Dermis blood vessel endothelial cell (primary cell): ENCODE measurements around the gene PDIA6. TPM values are rescaled to one million over a fixed set of nuclear protein-coding genes. Genes with fewer than 3 reads are reported as not detected.
"Not testable (repeated sequence)": the region's sequence is repeated elsewhere in the genome, so short reads cannot be mapped to it uniquely, and the experiment has no call there.

Source experiments
- DNase-seq: peaks from one replicate; pipeline ENCODE4 v3.0.0; 2010
- total RNA-seq: library from RNA; depleted of rRNA; stranded (reverse); fragments of >200 nt; gene quantifications from 2 replicates; pipeline ENCODE4 v1.2.3, GENCODE V29; 2014

Gene PDIA6
- total RNA-seq, 1 donor from 2014 or later: 472 TPM

DNA sequence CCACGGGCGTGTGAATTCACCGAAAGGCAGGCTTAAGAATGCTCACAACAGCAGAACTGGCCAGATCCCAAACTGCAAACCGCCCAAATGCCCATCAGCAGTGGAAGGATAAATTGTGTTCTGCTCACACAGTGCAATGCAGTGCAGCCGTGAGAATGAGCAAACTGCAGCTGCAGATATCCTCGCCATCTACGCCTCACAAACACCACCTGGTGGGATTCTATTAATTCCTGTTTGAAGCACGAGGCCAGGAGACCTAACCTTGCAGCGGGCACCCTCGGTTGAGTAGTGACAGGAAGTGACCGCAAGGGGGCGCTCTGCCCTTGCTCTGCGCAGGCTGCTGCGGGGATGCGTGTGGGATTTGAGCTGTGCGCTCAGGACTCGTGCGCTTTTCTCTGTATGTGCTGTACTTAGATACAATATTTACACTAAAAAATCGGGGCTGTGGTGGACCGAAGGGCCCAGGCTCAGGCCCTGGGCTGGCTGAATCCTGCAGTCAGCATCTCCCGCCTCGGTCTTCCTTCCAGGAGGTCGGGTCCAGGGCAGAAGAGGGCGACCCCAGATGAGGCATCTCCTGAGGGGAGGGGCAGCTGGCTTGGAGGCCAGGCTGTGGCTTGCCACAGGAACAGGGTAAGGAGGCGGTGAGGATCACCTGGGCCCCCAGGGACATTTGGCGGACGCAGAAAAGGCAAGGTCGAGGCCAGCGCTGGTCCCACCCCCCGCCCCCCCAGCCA is 19.8 kb upstream of the PDIA6 start:
- peak; percentile 90 for DNase-seq

DNA sequence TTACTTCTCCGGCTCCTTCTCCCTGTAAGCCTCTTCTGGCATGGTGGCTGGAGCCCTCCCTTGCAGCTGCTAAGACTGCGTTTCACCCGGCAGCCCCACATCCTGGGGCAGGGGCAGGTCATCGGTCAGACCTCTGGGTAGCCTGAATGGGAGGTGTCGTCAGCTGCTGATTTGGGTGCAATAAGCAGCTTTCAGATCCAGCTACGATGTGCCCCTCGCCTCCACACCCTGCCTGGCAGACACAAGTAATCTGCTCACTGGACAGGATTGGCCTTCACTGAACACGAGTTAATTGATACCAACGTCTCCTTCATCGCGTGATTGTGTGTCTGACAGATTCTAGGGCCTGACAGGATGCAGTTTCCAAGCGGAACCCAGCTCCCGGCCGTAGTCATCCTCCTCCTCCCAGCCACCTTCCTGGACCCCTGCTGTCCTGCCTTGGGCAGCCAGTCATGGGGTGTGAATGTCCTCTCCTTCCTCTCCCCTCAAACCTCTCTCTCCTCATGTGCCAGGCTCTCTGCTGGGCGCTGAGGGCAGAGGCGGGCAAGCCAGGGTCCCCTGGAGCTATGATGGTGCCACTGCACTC is 18.9 kb upstream of the PDIA6 start:
- peak; percentile 34 for DNase-seq

DNA sequence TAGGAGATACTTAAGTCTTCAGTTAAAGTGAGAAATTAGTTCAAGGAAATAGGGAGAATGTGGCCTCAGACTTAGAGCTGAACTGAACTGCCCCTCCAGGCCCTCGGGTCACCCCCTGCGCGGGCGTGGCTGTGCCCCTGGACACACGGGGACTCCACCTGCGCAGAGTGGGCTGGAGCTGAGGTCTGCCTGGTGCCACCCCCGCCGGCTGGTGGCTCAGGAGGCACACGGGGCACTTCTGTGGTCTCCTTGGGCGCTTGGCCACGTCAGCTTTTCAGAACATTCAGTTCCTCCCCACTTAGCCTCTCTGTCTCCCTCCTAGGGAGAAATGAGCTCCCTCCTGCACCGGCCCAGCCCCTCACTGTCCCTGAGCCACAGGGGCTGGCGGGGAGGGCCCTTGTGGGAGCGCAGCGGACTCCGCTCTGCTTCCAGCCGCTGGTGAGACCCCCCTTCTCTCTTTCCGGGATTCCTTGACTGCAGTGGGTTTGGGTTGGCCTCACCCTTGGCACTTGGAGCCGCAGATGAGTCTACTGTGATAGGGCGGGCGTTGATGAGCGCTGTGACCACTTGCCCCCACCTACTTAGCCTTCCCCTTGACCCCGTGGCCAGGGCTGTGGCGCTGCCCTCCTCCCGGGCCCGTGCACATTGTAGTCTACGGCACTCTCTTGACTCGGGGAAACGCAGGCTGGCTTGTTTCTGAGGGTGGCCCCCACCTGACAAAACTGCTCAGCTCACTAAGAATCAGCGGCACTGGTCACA is 18.2 kb upstream of the PDIA6 start:
- no peak for DNase-seq

DNA sequence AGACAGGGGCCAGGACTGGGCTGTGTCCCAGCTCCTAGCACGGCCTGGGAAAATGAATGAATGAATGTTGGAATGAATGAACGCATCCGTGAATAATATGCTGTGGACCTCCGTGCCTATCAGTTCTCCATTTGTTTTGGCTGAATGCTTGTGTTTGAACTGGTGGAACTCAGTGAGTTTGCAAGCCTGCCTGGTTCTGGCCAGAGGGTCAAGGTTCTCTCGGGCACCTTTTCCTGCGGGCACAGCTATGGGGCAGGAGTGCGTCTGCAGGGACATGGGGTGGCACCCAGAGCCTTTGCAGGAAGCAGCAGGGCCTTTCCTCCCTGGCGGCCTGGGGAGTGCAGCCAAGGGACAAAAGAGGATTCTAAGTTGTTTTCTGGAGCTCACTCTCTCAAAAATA is 17.6 kb upstream of the PDIA6 start:
- no peak for DNase-seq

DNA sequence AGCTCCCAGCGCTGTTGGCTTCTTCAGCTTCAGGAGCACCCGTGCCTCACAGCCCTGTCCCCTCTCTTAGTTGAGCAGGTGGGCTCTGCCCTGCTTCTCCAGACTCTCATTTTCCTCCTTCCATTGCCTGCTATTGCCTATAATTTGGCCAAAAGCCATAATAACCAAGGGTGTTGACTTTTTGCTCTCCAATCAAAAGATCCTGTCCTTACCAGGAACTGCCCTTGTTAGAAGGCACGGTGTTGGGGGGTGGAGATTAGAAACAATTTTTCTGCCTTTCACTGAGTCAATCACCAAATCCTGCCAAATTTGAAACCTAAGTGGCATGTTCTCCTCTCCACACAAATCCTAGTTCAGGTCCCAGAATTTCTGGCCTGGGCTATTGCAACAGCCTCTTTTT is 16.7 kb upstream of the PDIA6 start:
- no peak for DNase-seq

DNA sequence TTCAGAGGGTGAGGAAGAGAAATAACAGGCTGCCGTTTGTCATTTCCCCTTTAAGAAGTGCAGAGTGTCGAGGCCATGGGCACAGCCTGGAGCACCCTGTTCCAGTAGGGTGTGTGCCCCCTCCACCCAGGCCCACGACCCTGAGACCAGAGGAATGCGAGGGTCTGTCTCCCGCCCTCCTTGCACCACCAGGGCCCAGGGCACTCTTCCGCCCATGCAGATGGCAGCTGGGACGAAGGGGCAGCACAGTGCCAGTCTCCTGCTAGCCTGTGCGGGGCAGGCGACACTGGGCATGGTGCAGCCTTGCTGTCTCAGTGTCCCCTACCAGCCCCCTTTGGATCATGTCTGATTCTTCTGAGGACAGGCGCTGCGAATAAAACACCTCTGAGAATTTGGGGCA is 15.8 kb upstream of the PDIA6 start:
- no peak for DNase-seq

DNA sequence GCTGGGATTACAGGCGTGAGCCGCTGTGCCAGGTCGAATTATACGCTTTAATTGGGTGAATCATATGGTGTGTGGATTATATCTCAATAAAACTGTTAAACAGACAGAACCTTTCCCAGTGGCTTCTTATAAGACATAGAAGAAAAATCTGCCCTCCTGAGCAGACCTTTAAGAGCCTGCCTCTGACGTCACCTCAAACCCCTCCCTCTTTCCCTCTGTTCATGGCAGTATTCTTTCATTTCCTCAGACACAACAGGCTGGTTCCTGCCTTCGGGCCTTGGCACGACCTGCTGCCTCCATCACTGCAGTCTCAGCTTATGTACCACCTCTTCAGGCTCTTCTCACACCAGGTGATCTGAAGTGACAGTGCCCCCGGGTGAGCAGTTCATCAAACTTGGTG is 14.0 kb upstream of the PDIA6 start:
- DNase-seq: no peak

DNA sequence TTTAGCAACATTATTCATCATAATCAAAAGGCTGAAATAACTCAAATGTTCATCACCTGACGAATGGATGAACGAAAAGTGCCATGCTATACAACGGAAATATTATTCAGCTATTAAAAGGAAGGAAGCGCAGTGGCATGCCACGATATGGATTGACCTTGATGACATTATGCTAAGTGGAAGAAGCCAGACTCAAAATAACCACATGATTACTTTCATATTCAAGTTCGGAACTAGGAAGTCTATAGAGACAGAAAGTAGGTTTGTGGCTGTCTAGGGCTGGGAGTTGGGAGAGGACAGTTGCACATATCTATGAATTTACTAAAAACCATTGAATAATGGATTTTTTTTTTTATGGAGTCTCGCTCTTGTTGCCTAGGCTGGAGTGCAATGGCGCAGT is 13.4 kb upstream of the PDIA6 start:
- no peak for DNase-seq

DNA sequence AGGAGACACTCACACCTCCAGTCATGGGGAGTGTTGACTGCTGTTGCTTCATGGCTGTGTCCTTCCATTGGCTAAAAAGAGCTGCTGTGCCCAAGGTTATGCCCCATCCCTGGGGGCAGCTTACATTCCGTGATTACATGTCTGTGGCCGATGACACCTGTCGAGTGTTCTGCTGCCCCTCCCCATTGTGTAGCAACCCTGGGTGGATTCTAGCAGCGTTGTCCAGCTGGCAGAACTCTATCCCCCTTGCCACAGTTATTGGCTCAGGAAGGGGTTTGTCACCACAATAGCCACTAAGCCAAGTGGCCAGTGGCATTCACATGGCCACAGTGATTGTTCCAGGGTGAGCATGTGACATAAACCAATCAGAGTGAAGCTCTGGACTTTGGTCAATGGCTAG is 11.6 kb upstream of the PDIA6 start:
- no peak for DNase-seq

DNA sequence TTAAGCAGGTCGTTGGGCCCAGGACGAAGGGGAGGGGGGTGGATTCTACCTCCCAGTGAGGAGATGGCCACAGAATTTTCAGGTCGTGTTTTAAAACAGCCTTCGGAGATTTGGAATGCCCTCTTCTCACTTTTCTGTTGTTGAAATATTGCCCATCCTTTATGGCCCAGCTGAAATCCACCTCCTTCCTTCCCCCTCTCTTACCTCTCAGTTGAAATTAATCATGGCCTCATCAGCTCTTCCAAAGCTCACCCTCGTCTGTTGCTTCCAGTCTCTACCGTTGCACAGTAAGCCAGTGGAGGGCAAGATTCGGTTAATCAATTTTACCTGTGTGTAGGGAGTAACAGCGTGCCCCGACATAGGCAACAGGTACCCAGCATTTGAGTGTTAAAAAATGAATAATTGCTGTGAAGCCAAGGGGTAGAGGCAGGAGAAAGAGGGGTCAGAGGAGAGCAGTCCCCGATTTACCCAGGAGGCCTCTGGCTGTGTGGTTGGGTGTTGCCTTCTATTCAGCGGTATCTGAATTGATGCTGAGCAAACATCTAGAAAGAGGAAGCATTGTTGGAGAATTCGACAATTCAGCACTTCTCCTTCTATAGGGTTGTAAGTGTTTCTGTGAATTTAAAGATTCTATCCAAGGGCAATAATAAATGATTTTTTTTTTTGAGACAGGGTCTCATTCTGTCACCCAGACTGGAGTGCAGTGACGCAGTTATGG is 8.6 kb upstream of the PDIA6 start:
- DNase-seq: no peak

DNA sequence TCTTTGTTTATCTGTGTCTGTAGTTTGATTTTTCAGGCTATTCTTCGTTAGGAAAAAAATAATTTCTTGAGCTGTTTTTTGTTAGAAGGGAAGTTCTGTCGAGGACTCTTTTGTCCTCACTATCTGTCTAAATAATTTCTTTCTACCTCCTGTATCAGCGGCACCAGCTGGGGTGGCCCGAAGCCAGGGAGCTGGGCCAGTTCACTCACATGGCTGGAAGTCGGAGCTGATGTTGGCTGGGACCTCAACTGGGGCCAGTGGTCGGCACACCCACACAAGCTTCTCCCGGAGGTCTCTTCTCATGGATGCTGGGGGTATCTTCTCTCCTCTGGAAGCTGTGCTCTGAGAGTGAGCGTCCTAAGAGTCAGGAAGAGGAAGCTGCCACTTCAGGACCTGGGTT is 8.0 kb upstream of the PDIA6 start:
- DNase-seq: no peak

DNA sequence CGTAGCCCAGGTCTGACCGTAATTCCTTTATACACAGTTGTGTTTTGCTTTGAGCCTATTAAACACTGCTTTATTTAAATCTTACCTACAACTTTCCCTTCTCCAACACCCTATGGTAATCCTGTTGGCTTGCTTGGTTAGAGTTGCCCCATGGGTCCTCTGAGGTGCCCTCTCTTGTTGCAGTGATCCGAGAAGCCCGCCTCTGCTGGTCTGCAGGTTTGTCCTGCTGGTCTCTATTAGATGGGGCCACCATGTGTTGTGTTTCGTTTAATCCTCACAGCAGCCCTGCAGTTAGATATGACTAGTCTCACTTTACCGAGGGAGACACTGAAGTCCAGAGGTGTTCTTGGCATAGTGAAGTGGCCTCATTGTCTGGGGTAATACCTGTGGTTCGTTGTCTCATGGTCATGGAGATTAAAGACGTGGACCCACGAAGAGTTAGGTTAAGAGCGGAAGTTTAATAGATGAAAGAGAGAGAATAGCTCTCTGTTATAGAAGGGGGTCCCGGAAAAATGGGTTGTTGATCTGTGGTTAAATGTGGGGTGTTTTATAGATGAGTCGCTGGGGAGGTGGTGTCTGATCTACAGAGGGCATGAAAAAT is 7.2 kb upstream of the PDIA6 start:
- no peak for DNase-seq

DNA sequence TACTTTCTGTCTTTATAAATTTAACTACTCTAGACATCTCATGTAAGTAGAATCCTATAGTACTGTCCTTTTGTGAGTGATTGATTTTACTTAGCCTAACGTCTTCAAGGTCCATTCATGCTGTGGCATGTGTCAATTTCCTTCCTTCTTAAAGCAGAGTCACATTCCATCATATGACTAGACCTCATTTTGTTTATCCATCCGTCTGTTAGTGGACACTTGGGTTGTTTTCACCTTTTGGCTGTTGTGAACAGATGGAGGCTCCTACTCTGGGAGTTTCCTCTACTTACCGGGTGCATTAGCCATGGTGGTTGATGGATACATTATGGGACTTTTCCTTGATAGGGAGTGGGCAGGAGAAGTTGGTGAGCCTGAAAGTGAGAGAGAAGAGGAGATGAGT is 6.4 kb upstream of the PDIA6 start:
- DNase-seq: peak; percentile 30

DNA sequence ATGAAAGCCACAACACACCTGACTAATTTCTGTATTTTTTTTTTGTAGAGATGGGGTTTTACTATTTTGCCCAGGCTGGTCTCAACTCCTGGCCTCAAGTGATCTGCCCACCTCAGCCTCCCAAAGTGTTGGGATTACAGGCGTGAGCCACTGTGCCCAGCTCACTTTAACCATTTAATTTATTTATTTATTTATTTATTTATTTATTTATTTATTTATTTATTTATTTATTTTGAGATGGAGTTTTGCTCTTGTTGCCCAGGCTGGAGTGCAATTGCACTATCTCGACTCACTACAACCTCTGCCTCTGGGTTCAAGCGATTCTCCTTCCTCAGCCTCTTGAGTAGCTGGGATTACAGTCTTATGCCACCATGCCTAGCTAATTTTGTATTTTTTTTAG is 5.7 kb upstream of the PDIA6 start:
- DNase-seq: not testable (repeated sequence)

DNA sequence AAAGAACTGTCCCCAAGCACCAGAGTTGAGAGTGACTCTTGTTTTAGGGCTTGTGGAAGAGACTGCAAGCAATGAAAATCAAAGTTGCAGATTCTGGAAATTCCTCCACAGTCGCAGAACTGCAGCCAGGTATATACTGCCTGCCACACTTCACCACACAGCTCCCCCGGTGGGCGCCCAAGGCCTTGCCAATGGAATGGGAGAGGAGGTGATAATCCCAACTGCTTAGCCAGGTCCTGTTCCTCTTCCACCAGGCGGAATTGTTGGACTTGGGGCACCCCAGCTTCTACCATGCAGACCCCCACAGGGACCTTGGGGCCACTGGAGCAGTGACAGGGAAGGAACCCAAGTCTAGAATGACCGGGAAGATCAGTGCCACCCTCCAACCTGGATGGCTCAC is 4.8 kb upstream of the PDIA6 start:
- DNase-seq: peak; percentile 25

DNA sequence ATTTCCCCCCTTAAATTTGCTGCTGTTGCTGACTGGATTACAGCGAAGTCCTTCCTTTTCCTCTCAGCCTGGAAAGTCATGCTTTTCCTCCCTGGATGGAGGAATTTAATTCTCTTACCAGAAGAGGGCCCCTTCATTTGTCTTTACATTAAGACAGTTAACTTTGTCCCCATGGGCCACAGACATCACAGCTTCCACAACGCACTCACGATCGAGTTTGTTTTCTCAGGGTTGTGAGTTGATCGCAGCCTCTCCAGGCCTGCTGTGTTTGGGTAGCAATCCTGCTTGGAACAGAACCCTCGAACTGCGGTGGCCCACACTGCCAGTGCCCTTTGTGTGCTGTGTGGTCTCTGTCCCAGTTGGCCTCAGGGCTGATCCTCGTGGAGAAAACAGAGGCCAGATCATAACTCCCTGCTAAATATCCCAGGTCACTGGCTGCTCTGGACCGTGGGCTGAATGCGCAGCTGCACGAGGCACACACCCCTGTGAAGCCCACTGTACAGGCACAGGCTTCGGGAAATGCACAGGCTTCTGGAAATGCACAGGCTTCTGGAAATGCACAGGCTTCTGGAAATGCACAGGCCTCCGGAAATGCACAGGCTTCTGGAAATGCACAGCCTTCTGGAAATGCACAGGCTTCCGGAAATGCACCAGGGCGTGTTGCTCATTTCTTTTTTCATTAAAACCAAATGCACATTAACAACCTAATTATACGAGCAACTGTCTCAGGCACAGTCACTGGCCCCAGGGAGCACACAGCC is 2.2 kb upstream of the PDIA6 start:
- DNase-seq: peak; percentile 40

DNA sequence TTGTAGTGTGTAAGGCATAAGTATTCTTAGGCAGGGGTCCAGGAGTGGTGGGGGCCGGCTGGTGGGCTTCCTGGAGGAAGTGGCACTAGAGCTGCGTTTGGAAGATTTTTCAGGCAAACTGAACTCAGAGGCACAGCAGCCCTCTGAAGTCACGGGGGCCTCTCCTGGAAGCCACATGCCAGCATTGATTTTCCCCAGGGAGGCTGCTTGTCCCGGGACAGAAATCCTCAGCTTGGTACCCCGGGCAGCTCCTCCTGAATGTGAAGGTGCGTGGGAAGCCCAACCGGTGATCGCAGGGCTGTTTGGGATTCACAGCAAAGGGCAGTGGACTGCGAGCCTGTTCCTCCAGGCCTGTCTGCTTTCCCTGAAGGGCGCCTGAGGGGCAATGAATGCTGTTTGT is 1.6 kb upstream of the PDIA6 start:
- no peak for DNase-seq

DNA sequence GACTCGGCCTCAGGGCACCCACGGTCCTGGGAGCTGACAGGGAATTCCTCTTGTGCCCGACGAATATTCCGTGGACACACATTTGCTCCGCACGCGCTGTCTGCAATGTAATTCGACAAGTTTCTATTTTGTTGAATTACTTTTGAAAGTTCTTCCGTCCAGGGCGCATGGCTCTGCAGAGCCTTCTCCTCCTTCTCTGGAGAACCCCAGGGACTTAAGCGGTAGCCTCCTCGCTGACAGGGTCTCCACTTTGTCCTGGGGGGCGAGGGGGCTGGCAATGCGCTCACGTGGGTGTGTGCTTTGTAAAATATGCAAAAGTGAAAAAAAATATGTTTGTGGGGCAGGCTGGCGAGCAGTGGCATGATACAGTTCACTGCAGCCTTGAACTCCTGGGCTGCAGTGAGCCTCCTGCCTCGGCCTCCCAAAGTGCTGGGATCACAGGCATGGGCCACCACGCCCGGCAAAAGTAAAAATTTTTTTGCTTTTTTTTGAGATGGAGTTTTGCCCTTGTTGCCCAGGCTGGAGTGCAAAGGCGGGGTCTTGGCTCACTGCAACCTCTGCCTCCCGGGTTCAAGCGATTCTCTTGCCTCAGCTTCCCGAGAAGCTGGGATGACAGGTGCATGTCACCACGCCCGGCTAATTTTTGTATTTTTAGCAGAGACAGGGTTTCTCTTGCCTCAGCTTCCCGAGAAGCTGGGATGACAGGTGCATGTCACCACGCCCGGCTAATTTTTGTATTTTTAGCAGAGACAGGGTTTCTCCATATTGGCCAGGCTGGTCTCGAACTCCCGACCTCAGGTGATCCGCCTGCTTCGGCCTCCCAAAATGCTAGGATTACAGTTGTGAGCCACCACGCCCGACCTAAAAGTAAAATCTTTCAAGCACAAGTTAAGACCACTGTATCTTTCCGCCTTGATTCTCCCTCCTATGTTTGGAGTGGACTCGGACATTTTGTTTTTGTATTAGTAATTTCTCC is 866 bp upstream of the PDIA6 start:
- not testable (repeated sequence) for DNase-seq

DNA sequence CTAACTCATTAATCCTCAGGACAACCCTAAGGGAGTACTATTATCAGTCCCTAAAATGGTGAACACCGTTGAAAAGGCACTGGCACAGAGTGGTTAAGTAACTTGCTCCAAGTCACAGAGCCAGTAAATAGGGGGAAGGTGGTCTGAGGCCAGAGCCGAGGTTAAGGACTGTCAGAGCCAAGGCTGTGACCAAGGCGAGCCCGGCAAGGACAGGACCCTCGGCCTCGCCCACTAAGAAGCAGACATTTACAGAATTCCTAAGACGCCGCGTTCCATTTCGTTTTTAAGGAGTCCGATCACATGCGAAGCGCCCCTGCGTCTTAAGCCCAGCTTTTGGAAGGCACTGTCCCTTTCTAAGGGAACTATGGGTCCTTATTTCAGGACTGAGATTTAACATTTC is 1.1 kb downstream of the PDIA6 start:
- peak; percentile 41 for DNase-seq

DNA sequence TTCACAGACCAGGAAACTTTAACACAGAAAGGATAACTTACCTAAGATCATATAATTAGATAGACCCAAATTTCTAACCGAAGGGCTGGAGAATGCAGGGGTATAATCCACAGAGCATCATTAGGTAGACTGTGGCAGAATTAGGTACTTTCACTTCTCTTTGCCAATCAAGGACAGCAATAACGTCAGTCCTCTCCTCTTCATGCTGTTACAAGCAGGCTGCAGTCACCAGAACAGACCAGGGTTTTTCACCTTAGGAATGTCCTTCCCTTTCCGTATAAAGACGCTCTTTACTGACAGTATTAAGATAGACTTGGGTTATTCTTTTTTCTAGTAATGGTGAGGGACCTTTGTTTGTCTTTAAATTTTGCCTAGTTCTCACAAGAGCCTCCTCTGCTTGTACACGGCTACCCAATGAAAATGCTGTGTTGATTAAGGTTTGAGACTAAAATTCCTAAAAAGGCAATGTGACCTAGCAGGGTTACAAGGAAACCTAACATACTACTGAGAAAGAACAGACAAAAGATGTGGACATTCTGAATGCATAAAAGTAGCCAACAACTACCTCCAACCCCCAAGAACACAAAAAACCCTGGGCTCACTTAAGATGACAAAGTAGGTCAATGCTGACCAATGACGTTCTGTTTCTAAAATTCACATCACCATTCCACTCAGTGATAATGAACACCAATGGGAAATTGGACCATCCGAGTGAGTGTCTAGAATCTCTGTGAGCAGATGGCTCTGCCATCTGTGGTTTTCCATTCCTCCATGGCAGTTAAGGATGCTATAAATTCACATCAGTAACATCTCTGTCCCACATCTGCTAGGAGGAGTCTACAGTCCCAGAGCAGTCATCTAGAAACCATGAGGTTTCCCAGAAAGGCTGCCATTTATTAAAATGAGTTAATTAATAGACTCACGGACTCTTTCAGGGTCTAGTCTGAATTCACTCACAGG is 2.1 kb downstream of the PDIA6 start:
- DNase-seq: peak; percentile 38
